ENCODE results near the gene SPSB2.

- TF ChIP-seq CTCF (IDR thresholded peaks at IDR 0.05), result no peak
- TF ChIP-seq POLR2A (IDR thresholded peaks at IDR 0.05), result no peak
These were observed 23.7 kb downstream of the SPSB2 start for GRCh38 chr12:6849427-6849826.
